NCI-H1694 treated with DMSO at 0.1 percent for 48 hours (cell line): Measurements from ENCODE around the gene ATL1.
"Not testable (repeated sequence)": the region's sequence is repeated elsewhere in the genome, so short reads cannot be mapped to it uniquely, and the experiment has no call there.

Experiments used
- DNase-seq: peaks from one replicate; lab custom pipeline; 2025; lab: John Stamatoyannopoulos, UW

The ATL1 gene

GRCh38 chr14:50534997-50535396 is 24.9 kb upstream of the ATL1 start:
- DNase-seq: no peak

- DNase-seq: not testable (repeated sequence)
Observed at GRCh38 chr14:50538034-50538433, 21.9 kb upstream of the ATL1 start.

- no peak for DNase-seq
Observed at GRCh38 chr14:50539051-50539450, 20.9 kb upstream of the ATL1 start.

- DNase-seq: no peak
Observed at GRCh38 chr14:50541159-50541567, 18.8 kb upstream of the ATL1 start.

- DNase-seq: peak; percentile 77
Observed at GRCh38 chr14:50542941-50543418, 17.0 kb upstream of the ATL1 start.

- no peak for DNase-seq
Observed at GRCh38 chr14:50544911-50545310, 15.0 kb upstream of the ATL1 start.

- peak; percentile 61 for DNase-seq
Observed at GRCh38 chr14:50545618-50546017, 14.3 kb upstream of the ATL1 start.

GRCh38 chr14:50550294-50550693 is 9.7 kb upstream of the ATL1 start:
- DNase-seq: no peak

GRCh38 chr14:50551877-50552276 is 8.1 kb upstream of the ATL1 start:
- DNase-seq: no peak

GRCh38 chr14:50552796-50553195 is 7.1 kb upstream of the ATL1 start:
- DNase-seq: not testable (repeated sequence)

- DNase-seq: peak; percentile 71
Observed at GRCh38 chr14:50560931-50561285, 963 bp downstream of the ATL1 start.

GRCh38 chr14:50562841-50563240 is 2.9 kb downstream of the ATL1 start:
- DNase-seq: no peak

GRCh38 chr14:50569714-50570274 is 9.8 kb downstream of the ATL1 start:
- no peak for DNase-seq

GRCh38 chr14:50573862-50574261 is 13.9 kb downstream of the ATL1 start:
- no peak for DNase-seq

GRCh38 chr14:50575769-50576168 is 15.8 kb downstream of the ATL1 start:
- no peak for DNase-seq

- no peak for DNase-seq
Observed at GRCh38 chr14:50577982-50578381, 18.0 kb downstream of the ATL1 start.

- no peak for DNase-seq
Observed at GRCh38 chr14:50578433-50578832, 18.5 kb downstream of the ATL1 start.

- peak; percentile 26 for DNase-seq
Observed at GRCh38 chr14:50590464-50590863, 30.5 kb downstream of the ATL1 start.

GRCh38 chr14:50594577-50595316 is 34.8 kb downstream of the ATL1 start:
- no peak for DNase-seq

- no peak for DNase-seq
Observed at GRCh38 chr14:50598765-50599164, 38.8 kb downstream of the ATL1 start.

- DNase-seq: peak; percentile 19
Observed at GRCh38 chr14:50599700-50600444, 39.9 kb downstream of the ATL1 start.

- no peak for DNase-seq
Observed at GRCh38 chr14:50600849-50601248, 40.9 kb downstream of the ATL1 start.

- DNase-seq: no peak
Observed at GRCh38 chr14:50601394-50601793, 41.4 kb downstream of the ATL1 start.
